ENCODE measurements around the gene LMF1.

The LMF1 gene

GRCh38 chr16:853306-853705 is 117.5 kb downstream of the LMF1 start:
- TF ChIP-seq, protein P1, sequence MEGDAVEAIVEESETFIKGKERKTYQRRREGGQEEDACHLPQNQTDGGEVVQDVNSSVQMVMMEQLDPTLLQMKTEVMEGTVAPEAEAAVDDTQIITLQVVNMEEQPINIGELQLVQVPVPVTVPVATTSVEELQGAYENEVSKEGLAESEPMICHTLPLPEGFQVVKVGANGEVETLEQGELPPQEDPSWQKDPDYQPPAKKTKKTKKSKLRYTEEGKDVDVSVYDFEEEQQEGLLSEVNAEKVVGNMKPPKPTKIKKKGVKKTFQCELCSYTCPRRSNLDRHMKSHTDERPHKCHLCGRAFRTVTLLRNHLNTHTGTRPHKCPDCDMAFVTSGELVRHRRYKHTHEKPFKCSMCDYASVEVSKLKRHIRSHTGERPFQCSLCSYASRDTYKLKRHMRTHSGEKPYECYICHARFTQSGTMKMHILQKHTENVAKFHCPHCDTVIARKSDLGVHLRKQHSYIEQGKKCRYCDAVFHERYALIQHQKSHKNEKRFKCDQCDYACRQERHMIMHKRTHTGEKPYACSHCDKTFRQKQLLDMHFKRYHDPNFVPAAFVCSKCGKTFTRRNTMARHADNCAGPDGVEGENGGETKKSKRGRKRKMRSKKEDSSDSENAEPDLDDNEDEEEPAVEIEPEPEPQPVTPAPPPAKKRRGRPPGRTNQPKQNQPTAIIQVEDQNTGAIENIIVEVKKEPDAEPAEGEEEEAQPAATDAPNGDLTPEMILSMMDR (IDR thresholded peaks at IDR 0.05), result no peak
- no peak for TF ChIP-seq ZFX (IDR thresholded peaks at IDR 0.05; ENCODE audit: borderline replicate concordance)
- H3K27ac ChIP-seq, result no peak overlapping the region

DNA sequence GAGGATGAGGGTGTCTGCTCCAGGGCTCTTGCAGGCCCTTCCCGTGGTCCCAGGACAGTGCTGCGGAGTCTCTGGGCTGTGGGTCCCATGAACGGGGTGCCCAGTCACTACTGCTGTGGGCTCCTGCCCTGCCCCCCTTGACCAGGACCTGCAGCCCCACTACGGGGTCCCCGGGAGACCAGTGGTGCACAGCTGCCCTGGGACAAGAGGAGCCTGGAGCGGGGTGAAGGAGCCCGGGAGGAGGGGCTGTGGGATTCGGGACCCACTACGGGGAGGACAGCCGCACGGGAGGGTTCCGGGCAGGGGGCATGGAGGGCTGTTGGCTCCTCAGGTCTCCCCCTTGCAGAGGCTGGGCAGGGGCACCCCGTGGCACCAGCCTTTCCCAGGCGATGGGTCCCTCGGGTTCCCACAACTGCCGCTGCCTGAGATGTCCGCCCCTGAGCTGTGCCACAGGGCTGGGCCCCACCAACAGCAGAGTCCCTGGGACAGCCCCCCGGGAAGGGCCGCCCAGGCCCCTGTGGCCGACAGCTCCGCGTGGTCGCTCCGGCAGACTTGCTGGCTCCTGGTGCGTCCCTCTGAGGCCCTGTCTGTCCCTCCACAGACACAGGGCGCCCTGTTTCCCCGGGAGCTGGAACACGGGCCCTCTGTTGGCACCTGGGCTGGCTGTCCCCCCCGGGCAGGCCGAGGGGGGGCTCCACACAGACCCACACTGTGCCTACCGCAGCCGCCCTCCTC is 118.2 kb downstream of the LMF1 start:
- no peak for TF ChIP-seq ZFX (IDR thresholded peaks at IDR 0.05; ENCODE audit: borderline replicate concordance)
- TF ChIP-seq, protein P1 (IDR thresholded peaks at IDR 0.05), result no peak
- no peak overlapping the region for H3K27ac ChIP-seq

- TF ChIP-seq, protein P1 (IDR thresholded peaks at IDR 0.05), result no peak
- TF ChIP-seq ZFX (IDR thresholded peaks at IDR 0.05; ENCODE audit: borderline replicate concordance), result no peak
- H3K27ac ChIP-seq, result no peak overlapping the region
These were observed 118.9 kb downstream of the LMF1 start for GRCh38 chr16:851871-852270.

DNA sequence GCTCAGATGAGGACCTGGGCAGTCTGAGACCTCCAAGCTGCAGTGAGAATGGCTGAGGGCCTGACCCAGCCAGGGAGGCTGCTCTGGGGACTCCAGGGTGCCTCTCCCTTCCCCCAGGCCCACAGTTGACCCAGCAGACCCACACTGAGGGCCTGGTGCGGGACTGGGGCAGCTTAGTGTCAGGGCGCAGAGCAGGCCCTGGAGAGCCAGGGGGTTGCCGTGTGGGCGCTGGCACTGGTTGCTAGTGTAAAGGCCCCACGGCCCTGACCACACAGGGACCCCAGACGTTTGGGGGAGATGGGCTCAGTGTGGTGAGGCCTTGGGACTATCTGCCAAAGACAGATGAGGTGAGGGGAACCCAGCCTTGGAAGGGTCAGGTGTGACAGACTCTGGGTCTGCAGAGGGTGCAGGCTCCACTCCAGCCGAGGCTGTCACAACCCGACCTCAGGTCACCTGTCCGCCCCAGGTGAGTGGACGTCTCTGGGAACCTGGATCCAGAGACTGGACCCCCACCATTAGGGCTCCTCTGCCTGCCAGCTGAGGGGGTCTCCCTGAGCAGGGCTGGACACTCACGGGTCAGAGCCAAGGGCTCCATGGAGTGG is 119.5 kb downstream of the LMF1 start:
- no peak overlapping the region for H3K27ac ChIP-seq
- TF ChIP-seq, protein P1 (IDR thresholded peaks at IDR 0.05), result no peak
- no peak for TF ChIP-seq ZFX (IDR thresholded peaks at IDR 0.05; ENCODE audit: borderline replicate concordance)

DNA sequence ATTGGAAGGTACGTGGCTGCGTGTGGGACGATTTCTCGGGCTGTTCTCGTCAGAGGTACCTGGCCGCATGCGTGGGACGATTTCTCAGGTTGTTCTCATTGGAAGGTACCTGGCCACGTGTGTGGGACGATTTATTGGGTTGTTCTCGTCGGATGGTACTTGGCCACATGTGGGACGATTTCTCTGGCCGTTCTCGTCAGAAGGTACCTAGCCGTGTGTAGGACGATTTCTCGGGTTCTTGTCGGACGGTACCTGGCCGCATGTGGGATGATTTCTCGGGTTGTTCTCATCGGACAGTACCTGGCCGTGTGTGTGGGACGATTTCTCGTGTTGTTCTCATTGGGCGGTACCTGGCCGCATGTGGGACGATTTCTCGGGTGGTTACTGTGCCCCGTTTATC is 120.1 kb downstream of the LMF1 start:
- TF ChIP-seq ZFX (IDR thresholded peaks at IDR 0.05; ENCODE audit: borderline replicate concordance), result no peak
- TF ChIP-seq, protein P1 (IDR thresholded peaks at IDR 0.05), result no peak
- no peak overlapping the region for H3K27ac ChIP-seq

DNA sequence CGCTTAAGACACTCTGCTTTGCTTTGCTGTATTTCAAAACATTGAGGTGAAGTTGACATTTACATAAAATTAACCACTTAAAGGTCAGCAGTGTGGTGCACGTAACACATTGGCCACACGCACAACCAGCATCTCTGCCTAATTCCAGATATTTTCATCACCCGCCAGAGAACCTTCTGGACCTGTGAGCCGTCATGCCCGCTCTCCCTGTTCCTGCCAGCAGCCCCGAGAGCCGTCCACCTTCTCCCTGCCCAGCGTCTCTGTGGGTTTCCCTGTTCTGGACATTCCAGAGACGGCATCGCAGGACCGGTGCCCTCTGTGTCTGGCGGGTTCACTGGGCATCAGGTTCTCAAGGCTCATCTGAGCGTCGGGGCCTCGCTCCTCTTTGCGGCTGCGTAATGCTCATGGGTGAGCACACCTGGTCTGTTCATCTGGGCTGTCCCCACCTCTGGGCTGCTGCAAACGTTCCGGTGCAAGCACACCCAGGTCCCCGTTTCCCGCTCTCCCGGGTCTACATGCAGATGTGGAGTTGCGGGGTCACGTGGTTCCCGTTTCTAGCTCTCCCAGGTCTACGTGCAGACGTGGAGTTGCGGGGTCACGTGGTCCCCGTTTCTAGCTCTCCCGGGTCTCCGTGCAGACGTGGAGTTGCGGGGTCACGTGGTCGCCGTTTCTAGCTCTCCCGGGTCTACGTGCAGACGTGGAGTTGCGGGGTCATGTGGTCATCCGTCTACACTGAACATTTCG is 122.1 kb downstream of the LMF1 start:
- no peak overlapping the region for H3K27ac ChIP-seq
- TF ChIP-seq, protein P1 (IDR thresholded peaks at IDR 0.05), result no peak
- no peak for TF ChIP-seq ZFX (IDR thresholded peaks at IDR 0.05; ENCODE audit: borderline replicate concordance)
